Heart left ventricle (tissue), 13 donors: Measurements from ENCODE around the gene ZNF423.

Experiments
- CTCF ChIP-seq, 12 donors: fragments of 200-600 bp; sonication (generic) in 4 of 12; IDR thresholded peaks; one replicate each; pipeline versions ENCODE4 v1.5.0 to v1.8.0; 2018 to 2022; ENCODE audit warnings: antibody characterized with exemption in 12 of 12, mild to moderate bottlenecking in 5 of 12
- POLR2A ChIP-seq, 2 donors: fragments of 450-650 bp; IDR thresholded peaks; one replicate each; pipeline ENCODE4 v1.6.1; 2017; ENCODE audit warnings: antibody characterized with exemption in 2 of 2, mild to moderate bottlenecking in 2 of 2, moderate library complexity in 2 of 2
- donor health status: ischemic (EF 13 %, LVEDD 7.1; RV severe dilation, severe dysfunction).
- donor health status: DM: no; HTN: yes; CAD: no.
- donor health status: DM: no; HTN: no; CAD: no.
- donor health status: ischemic (EF 25% LVEDD 6.9; RV normal size, moderate dysfunction).
- donor health status: ischemic (EF 25% LVEDD 5.7; RV mildly dilated, moderate dysfunction).
- donor health status: ischemic (EF 35%, LVEDD 5.7; RV mildly dilated, moderate dysfunction).
- donor health status: nonischemic (EF 11% LVEDD 7.7; RV severe dilation, severe dysfunction).
- donor health status: DM: yes; HTN: yes; CAD: no.
- donor health status: PGD.
- donor health status: ischemic (EF 29% LVEDD 5.4; RV normal size, mild dysfunction).
- donor health status: nonischemic (EF 23%, LVEDD 6.1; RV moderate dilation, normal function).

GRCh38 chr16:49740256-49740655, 115.7 kb downstream of the ZNF423 start:
- no peak for TF ChIP-seq POLR2A (IDR thresholded peaks at IDR 0.05)
- no peak for TF ChIP-seq CTCF (IDR thresholded peaks at IDR 0.05)
